Endothelial cell of umbilical vein (primary cell): ENCODE results near the gene SRRD. TPM values are rescaled to one million over a fixed set of nuclear protein-coding genes. Genes with fewer than 3 reads are reported as not detected.

Experiments used
- BruUV-seq: library from RNA; stranded (reverse); fragments of 400-500 nt; replicated peaks from 2 replicates; lab custom pipeline; 2021; lab: Mats Ljungman, UMichigan
- CTCF ChIA-PET: fragments of 300-600, 350-600 bp; sonication (Branson Sonifier 250); formaldehyde crosslinking; loops from one replicate; lab custom pipeline; 2021; ENCODE audit warnings: antibody characterized with exemption, inconsistent platforms; lab: Charles Lee
- POLR2A ChIA-PET: fragments of 300-600, 350-600 bp; sonication (Branson Sonifier 250); formaldehyde crosslinking; loops from one replicate; lab custom pipeline; 2021; ENCODE audit warnings: antibody characterized with exemption, inconsistent platforms; lab: Charles Lee
- DNase-seq: peaks from one replicate; pipeline ENCODE4 v3.0.0-alpha.2; 2011; ENCODE audit warnings: low read depth, low spot score
- FAIRE-seq: peaks from 2 replicates; lab custom pipeline; 2011; peaks lifted over from hg19 to GRCh38; lab: Jason Lieb, UNC
- H2AFZ ChIP-seq: 2 replicates; pipeline ENCODE4 v1.6.0; 2012; ENCODE audit warnings: low read depth, low read length, control low read depth, inconsistent platforms
- H3K27ac ChIP-seq: 2 replicates; pipeline ENCODE4 v1.5.1; 2011; ENCODE audit warnings: low read depth, mild to moderate bottlenecking, control low read depth, low read length, moderate library complexity; ENCODE audit not compliant: insufficient read depth
- H3K27me3 ChIP-seq, 2 experiments: 2 replicates each; pipeline versions ENCODE4 v1.6.0 to v1.6.1; 2011; ENCODE audit warnings: low read length in 2 of 2, mixed read lengths in 1 of 2; ENCODE audit not compliant: control insufficient read depth in 2 of 2, insufficient read depth in 2 of 2
- H3K36me3 ChIP-seq, 2 experiments: 2 replicates in 1 of 2; 3 replicates in 1 of 2; pipeline ENCODE4 v1.5.1; 2011; ENCODE audit warnings: low read length in 2 of 2, mild to moderate bottlenecking in 1 of 2, moderate library complexity in 1 of 2; ENCODE audit not compliant: control insufficient read depth in 2 of 2, insufficient read depth in 2 of 2; ENCODE audit errors: extremely low read depth in 1 of 2
- H3K4me1 ChIP-seq: 3 replicates; pipeline ENCODE4 v1.5.1; 2011; ENCODE audit warnings: mild to moderate bottlenecking, low read length; ENCODE audit not compliant: control insufficient read depth, insufficient read depth; ENCODE audit errors: extremely low read depth
- H3K4me2 ChIP-seq: 2 replicates; pipeline ENCODE4 v1.6.1; 2011; ENCODE audit warnings: low read length, control low read depth, mixed read lengths; ENCODE audit not compliant: insufficient read depth
- H3K4me3 ChIP-seq, 3 experiments: fragments of 200-600 bp in 1 of 3; sonication (generic), shearing (Covaris generic) in 1 of 3; replicated peaks in 1 of 3; 2 replicates each; pipeline ENCODE4 v1.5.1; 2011 to 2016; ENCODE audit warnings: control low read depth in 3 of 3, low read length in 3 of 3, mild to moderate bottlenecking in 2 of 3, inconsistent platforms in 1 of 3, low read depth in 1 of 3, moderate library complexity in 1 of 3; ENCODE audit not compliant: insufficient read depth in 1 of 3
- H3K79me2 ChIP-seq: 2 replicates; pipeline ENCODE4 v1.6.0; 2012; ENCODE audit warnings: low read length, inconsistent platforms; ENCODE audit not compliant: control insufficient read depth, insufficient read depth
- H3K9ac ChIP-seq: replicated peaks from 2 replicates; pipeline ENCODE3; 2011; ENCODE audit warnings: low read length, control low read depth; ENCODE audit not compliant: insufficient read depth; ENCODE audit errors: extremely low read depth
- H3K9me1 ChIP-seq: replicated peaks from 3 replicates; pipeline ENCODE4 v1.6.0; 2011; ENCODE audit warnings: mild to moderate bottlenecking, low read length; ENCODE audit not compliant: control insufficient read depth, insufficient read depth; ENCODE audit errors: extremely low read depth
- H3K9me3 ChIP-seq: replicated peaks from 2 replicates; pipeline ENCODE4 v1.5.1; 2012; ENCODE audit warnings: low read length, inconsistent platforms; ENCODE audit not compliant: control insufficient read depth, insufficient read depth
- H4K20me1 ChIP-seq: replicated peaks from 2 replicates; pipeline ENCODE3; 2011; ENCODE audit warnings: mild to moderate bottlenecking, low read length; ENCODE audit not compliant: control insufficient read depth, insufficient read depth; ENCODE audit errors: extremely low read depth
- EZH2 ChIP-seq: IDR thresholded peaks from 2 replicates; pipeline ENCODE4 v1.6.1; 2012; ENCODE audit warnings: borderline replicate concordance, low read depth, mild to moderate bottlenecking, moderate library complexity, low read length, inconsistent platforms; ENCODE audit not compliant: severe bottlenecking
- FOS ChIP-seq: IDR thresholded peaks from 2 replicates; pipeline ENCODE4 v1.6.1; 2011; ENCODE audit warnings: mild to moderate bottlenecking, low read length, moderate library complexity, borderline replicate concordance; ENCODE audit not compliant: insufficient read depth
- GATA2 ChIP-seq: IDR thresholded peaks from 2 replicates; pipeline ENCODE4 v1.7.0; 2011; ENCODE audit warnings: low read depth, mild to moderate bottlenecking, moderate library complexity, mixed read lengths, low read length; ENCODE audit not compliant: insufficient read length, insufficient read depth
- JUN ChIP-seq: IDR thresholded peaks from 2 replicates; pipeline ENCODE4 v1.6.1; 2011; ENCODE audit warnings: borderline replicate concordance, low read depth; ENCODE audit not compliant: insufficient read length, insufficient read depth
- MYC ChIP-seq: IDR thresholded peaks from one replicate; pipeline ENCODE4 v1.6.1; 2011; ENCODE audit warnings: mild to moderate bottlenecking, low read depth, low read length
- POLR2A ChIP-seq: IDR thresholded peaks from 2 replicates; pipeline ENCODE4 v1.6.1; 2012; ENCODE audit warnings: low read depth, mild to moderate bottlenecking, control low read depth, low read length
- POLR2AphosphoS5 ChIP-seq: IDR thresholded peaks from 2 replicates; pipeline ENCODE4 v1.6.1; 2012; ENCODE audit warnings: low read depth, mild to moderate bottlenecking, control low read depth, low read length, moderate library complexity; ENCODE audit not compliant: insufficient read depth
- dilution Hi-C: fragments of 300-500 bp; cut with MboI; formaldehyde crosslinking; loops from one replicate; pipeline ENCODE4 v1.15.0; 2019; ENCODE audit warnings: low sequenced_read_pairs; ENCODE audit not compliant: extremely low pct_ligation_motif_present
- intact Hi-C: fragments of 100-400 bp; cut with micrococcal nuclease; formaldehyde crosslinking; loops from one replicate; pipeline ENCODE4 v1.10.0; 2022
- polyA plus RNA-seq, 4 experiments: library from polyadenylated mRNA; depleted of rRNA in 3 of 4; stranded (reverse) in 3 of 4; unstranded in 1 of 4; fragments of >200 nt; gene quantifications; 2 replicates each; pipeline versions ENCODE4 v1.2.1 to v1.2.3, GENCODE V29; 2011 to 2012; ENCODE audit warnings: missing spikeins in 1 of 4
- total RNA-seq: library from RNA; stranded (reverse); gene quantifications from 2 replicates; pipeline ENCODE4 v1.2.3, GENCODE V29; 2021
- TF ChIP-seq, protein P1 (sequence below): IDR thresholded peaks from 2 replicates; pipeline ENCODE4 v1.6.1; 2011; ENCODE audit not compliant: insufficient read depth, insufficient read length
- TF ChIP-seq, protein P2 (sequence below), 2 donors: IDR thresholded peaks; 1 replicate in 1 of 2; 2 replicates in 1 of 2; pipeline ENCODE4 v1.5.1; 2011; ENCODE audit warnings: low read length in 2 of 2, mild to moderate bottlenecking in 2 of 2, moderate library complexity in 2 of 2, control low read depth in 1 of 2, inconsistent platforms in 1 of 2, low read depth in 1 of 2; ENCODE audit not compliant: insufficient read depth in 1 of 2; ENCODE audit errors: extremely low read depth in 1 of 2

SRRD gene
- total and polyA plus RNA-seq, 2 donors (not counting 3 experiments of a cell fraction or from before 2014, with no cell fraction given), result 23.4 to 24.2 TPM

DNA sequence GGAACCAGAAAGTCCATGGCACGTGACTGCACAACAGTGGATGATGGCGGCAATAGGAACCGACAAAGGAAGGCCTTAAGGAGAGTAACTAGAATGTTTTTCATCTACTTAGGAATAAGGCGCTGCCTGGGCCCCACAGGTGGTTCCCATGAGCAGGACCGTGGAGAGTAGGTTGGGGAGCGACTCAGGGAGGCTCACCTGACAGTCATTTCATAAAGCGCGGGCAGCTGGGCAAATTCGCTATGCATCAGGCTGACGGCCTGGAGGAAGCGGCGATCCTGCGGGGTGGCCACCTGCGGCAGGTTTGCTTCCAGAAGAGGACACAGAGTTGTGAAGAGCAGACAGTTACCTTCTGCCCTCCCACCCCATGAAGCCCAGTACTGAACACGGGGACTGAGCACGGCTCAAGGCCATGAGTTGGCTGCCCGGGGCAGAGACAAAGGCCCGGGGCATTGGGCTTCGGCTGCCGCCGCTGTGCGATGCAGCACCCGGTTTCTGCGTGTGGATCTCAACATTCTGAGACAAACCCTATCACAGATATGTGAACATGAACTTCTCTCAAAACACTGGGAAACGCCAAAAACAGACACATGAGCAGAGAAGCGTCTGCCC lies 25.9 kb upstream of the SRRD start:
- DNase-seq (no peak), FAIRE-seq (no peak)
- no TSS peak for BruUV-seq
- Histone ChIP-seq H2AFZ (no peak overlapping the region), H3K4me2 (no peak overlapping the region), H3K36me3 (peaks cover 6 to 15% of the 10 kb centered on the region in 2 experiments), H4K20me1 (no peaks in the 10 kb centered on the region), H3K27me3 (no peaks in the 10 kb centered on the region), H3K27ac (no peak overlapping the region), H3K9ac (no peak overlapping the region), H3K9me3 (no peaks in the 10 kb centered on the region), H3K9me1 (no peaks in the 10 kb centered on the region), H3K79me2 (no peaks in the 10 kb centered on the region), H3K4me3 (no peak overlapping the region), H3K4me1 (no peaks in the 10 kb centered on the region)
- TF ChIP-seq POLR2A (no peak), GATA2 (no peak), MYC (no peak), FOS (no peak), JUN (no peak), POLR2AphosphoS5 (no peak), EZH2 (no peak)
- TF ChIP-seq, protein P1, sequence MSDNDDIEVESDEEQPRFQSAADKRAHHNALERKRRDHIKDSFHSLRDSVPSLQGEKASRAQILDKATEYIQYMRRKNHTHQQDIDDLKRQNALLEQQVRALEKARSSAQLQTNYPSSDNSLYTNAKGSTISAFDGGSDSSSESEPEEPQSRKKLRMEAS, result no peak
- TF ChIP-seq, protein P2, sequence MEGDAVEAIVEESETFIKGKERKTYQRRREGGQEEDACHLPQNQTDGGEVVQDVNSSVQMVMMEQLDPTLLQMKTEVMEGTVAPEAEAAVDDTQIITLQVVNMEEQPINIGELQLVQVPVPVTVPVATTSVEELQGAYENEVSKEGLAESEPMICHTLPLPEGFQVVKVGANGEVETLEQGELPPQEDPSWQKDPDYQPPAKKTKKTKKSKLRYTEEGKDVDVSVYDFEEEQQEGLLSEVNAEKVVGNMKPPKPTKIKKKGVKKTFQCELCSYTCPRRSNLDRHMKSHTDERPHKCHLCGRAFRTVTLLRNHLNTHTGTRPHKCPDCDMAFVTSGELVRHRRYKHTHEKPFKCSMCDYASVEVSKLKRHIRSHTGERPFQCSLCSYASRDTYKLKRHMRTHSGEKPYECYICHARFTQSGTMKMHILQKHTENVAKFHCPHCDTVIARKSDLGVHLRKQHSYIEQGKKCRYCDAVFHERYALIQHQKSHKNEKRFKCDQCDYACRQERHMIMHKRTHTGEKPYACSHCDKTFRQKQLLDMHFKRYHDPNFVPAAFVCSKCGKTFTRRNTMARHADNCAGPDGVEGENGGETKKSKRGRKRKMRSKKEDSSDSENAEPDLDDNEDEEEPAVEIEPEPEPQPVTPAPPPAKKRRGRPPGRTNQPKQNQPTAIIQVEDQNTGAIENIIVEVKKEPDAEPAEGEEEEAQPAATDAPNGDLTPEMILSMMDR (IDR thresholded peaks at IDR 0.05; ENCODE audit: extremely low read depth in 1 of 2, insufficient read depth in 1 of 2, low read depth in 1 of 2, low read length in 2 of 2), result no peak
- intact Hi-C loops (no loop called here), dilution Hi-C loops (no loop called here)
- ChIA-PET POLR2A (no interaction called here), CTCF (no interaction called here)
